GM19438 (cell line): ENCODE data around the gene RCOR2.

ENCODE experiments used
- ATAC-seq: cut with Tn5 transposase; IDR thresholded peaks from one replicate; pipeline ENCODE4 v1.9.1; 2021; ENCODE audit warnings: low read depth; ENCODE audit not compliant: unreplicated experiment

The RCOR2 gene

DNA sequence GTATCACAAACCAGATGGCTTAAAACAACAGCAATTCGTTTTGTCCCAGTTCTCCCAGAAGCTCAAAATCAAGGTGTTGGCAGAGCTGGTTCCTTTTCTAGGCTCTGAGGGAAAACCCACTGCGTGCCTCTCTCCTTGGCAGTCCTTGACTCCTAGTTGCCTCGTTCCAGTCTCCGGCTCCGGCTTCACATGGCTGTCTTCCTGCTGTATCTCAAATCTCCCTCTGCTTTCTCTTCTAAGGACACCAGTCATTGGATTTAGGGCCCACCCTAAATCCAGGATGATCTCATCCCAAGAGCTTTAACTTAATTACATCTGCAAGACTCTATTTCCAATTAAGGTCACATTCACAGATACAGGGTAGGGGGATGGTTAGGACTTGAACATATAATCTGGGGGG lies 12.7 kb upstream of the RCOR2 start:
- no peak for ATAC-seq

DNA sequence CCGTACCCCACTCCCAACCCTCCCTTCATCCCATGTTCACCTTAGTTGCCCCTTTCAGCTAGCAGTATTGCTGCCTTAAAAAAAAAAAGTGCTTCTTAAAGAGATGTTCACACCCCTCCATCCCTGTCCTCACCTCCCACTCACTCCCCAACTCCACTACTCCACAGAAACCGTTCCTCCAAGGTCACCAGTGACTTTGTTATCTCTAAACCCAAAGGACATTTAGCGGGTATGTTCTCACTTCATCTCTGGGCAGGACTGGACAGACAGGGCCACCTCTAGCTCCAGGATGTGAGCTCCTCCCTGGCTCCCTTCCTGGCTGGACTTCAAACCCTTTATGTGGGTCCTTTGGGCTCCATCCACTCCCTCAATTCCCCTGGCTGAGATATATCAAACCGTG lies 6.4 kb upstream of the RCOR2 start:
- no peak for ATAC-seq

DNA sequence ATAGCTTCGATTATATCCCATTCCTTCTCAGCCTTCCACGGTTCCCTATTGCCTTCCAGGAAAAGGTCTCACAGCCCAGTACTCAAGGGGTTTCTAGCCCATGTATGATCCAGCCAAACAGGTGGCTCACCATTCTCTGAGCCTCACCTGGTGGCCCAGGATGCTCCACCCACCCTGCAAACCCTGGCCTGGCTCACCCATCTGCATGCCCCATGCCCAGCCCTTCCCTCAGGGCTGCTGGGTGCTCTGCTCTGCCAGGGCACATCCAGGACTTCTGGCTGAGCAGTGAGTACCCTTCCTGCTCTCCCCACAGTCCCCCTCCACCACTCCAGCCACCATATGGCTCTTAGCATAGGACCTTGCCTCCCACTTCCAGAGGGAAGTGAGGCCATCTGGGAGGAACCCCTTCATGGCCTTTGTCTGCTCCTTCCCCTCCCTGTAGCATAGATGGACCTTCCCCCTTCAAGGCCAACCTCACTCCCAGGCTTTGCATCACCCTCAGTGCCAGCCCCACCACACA lies 5.8 kb upstream of the RCOR2 start:
- no peak for ATAC-seq

DNA sequence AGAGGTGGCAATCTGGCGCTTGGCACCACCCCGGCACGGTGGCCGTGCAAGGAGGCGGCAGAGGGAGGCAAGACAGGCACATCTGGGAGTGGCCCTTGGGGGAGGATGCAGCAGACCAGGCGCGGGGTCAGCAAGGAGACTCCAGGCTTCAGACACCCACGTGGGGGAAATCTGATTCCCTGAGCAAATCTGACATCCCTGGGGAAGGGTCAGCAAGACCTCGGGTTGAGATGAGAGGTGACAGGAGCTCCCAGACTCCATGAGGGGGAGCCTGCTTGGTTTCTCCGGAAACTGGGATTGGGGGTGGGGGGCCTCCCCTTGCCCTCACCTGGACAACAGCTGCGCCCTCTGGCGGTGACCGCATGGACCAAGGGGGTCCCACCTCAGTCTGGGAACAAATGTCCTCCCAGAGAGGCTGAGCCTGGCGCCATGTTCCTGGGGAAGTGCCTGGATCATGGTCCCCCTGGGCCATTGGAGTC lies 4.0 kb upstream of the RCOR2 start:
- ATAC-seq: no peak

DNA sequence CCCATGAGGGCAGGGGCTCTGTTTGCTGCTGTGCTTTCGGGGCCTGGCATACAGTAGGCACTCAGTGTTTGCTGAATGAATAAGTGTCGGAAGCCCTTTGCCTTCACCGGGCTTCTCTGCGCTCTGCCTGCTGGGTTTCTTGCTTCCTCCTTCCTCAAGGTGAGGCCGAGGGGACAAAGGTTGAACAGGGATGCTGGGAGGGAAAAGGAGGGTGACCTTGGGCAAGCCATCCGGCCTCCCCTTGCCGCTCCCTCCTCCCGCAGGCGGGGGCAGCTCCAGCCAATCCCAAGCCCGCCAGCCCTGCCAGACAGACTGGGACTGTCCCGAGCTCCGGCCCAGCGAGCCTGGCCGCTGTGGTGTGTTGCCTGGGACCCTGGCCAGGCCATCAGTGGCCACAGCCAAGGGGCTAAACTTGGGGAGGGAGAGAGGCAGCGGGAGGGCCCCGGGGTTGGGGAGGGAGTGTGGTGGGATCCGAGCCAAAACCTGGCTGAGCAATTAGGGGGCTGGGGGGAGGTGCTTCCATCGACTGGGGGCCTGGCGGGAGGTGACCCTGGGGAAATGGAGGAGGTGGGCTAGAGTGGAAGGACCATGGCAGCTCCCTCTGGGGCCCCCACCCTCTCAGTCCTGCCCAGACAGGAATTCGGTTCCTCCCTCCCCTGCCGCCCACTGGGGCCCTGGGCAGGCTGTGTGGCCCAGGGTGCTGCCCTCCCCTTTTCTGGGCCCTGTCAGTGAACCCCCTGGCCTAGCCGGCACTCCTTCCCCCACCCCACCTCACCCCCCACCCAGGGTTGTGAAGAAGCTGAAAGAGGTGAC lies 3.4 kb upstream of the RCOR2 start:
- no peak for ATAC-seq

DNA sequence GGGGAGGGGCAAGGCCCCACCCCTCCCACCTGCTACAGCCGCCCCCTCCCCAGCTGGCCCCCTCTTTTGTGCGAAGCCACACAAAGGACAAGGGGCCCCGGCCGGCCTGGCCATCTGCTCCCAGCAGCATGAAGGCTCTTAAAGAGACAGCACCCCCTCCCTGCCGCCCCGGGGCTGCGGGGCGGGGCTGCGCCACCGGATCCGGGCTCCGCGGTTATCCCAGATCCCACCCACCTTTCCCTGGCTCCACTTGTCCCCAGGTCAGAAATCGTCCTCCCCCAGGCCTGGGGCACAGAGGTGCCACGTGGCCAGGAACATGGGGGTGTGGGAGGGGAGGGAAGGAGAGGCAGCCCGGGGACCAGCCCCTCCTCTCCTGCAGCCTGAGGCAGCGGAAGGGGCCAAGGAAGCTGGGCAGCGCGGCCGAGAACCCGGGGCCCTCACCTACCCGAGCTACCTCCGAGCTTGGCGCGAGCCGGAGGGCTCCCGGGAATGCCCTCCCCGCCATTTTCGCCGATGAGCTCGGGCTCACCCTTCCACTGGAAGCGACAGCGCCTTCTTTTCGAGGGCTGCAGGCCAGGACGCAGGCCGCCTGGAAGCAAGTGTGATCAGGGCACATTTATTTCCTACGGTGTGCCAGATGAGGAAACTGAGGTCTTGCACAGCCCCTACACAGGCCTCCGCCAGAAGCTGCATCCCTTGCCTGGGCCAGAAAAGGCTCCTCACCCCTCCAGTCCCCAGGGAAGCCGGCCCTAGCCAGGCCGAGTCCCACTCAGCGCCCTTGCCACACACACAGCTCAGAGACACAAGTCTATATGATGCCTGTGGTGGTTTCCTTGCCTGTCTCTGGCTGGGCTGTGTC lies 2.5 kb upstream of the RCOR2 start:
- no peak for ATAC-seq

DNA sequence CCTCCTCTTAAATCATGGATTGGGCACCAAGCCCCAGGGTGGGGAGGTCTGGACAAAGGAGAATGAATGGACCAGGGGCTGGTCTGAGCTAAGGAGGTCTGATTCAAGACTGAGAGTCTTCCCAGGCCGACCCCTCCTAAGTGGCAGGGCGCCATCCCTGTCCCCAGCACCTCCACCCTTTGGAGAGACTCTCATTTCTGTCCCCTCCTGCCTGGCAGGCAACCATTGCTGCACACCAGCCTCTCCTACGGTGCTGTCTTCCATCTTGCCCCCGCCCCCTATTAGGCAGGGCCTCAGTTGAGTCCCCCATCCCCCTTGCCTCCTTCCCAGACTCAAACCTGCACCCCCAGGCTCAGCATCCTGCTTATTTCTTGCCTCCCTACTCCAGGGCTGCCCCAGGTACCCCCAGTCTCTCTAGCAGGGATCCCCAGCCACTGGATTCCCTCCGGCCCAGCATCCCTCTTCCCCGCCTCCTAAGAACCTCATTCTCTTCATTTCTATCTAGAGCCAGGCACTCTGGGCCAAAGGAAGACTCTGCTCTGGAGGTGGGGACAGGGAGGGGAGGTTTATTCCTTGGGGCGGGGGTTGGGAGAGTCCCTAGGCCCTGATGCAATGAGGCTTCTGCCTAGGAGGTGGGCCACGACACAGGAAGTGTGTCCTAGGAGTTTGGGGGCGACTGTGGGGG lies 1.7 kb upstream of the RCOR2 start:
- ATAC-seq: no peak

DNA sequence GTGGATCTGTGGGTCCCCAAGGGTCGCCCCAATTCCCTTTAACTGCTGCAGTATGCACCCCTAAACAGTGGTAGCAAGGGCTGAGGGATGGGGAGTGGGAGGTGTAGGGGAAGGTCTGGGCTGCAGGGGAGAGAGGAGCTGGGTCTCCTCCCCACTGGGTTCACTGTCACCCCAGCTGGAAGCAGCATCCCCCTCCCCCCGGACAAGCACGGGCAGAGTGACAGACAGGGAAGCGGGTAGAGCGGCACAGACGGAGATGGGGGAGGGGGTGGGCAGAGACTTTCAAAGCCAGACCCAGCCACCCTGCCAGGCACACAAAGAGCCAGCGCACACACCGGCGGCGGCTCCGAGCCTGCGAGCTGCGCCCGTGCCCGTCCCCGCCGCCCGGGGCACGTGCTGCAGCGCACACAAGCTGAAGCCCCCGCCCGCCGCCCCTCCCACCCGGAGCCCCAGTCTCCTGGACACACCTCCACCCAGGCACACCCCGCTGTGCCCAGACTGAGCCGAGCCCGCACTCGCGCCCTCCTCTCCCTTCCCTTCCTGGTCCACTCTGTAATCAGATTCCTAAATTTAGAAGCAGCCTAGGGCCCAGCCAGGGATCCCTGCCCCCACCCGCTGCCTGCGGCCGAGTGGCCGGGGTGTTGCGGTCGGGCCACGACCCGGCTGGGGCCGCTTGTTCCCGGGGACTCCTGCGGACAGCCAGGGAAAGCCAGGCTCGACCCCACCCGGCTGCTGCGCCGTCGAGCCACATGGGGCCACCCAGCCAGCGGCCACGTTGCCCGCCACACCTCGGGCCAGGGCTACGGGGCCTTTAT lies 935 bp upstream of the RCOR2 start:
- no peak for ATAC-seq

DNA sequence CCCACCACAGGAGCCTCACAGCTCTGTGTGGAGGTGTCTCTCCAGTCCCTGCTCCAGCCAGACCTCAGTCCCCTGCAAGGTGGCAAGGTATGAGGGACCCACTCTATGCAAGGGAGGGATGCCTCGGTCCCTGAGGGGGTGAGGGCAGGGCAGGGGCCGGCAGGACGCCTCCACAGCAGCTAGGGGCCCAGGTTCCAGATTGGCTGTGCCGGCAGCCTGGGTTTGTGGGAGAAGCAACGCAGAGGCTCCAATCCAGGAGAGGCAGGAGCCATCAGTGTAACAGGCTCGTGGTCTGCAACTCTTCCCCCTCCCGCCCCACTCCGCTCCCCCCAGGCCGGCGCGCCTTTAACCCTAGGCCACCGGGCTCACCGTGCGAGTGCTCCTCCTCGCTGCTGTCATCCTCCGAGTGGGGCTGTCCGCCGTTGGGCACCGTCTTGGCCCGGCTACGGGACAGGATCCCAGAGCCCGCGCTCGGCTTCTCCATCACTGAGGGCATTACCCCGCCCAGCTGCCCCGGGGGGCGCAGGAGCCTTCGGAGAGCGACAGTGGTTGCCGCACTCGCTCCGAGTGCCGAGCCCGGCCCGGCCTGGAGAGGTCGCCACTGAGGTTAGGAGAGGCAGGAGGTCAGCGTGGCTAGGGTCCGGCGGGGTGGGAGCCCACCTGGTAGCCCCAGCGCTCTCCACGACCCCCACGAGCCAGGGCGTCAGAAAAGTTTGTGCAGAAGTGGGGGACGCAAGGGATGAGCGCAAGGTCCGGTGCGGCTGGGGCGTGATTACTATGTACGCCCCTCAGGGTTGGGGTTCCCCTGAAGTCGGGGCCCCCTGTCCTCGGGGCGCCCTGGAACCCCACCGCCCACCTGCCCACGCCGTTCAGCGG lies 765 bp downstream of the RCOR2 start:
- ATAC-seq: no peak

DNA sequence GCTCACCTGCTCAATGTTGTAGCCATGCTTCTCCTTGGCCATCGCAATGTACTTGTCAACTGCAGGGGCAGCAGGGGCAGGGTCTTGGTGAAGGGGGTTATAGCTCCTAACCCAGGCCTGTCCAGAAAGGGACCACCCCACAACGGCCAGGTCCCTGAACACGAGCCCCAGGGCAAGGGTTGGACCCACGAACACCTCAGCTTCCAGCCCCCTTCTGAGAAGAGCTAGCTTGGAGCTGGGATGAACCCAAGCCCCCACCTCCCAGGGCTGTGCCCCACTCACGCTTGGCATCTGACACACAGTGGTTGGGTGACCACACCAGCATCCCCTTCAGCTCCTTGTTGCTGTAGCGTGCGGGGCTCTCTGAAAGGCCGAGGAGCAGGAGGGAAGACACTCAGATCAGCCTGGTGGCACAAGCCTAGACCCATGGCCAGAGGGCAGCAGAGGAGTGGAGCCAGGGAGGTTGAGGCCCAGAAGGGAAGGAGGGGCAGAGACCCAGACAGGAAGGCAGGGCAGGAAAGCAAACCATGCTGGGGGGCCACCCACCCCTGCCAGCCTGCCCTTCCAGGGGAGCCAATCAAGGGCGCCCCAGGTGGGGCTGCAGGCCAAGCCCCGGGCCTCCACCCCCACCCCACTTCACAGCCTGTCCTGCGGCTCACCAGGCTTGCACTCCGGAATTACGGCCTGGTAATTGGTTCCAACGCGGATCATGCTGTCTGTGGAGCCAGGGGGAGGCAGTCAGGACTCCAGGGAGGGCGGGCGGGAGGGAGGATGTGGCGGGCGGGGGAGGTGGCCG lies 1.9 kb downstream of the RCOR2 start:
- ATAC-seq: no peak

DNA sequence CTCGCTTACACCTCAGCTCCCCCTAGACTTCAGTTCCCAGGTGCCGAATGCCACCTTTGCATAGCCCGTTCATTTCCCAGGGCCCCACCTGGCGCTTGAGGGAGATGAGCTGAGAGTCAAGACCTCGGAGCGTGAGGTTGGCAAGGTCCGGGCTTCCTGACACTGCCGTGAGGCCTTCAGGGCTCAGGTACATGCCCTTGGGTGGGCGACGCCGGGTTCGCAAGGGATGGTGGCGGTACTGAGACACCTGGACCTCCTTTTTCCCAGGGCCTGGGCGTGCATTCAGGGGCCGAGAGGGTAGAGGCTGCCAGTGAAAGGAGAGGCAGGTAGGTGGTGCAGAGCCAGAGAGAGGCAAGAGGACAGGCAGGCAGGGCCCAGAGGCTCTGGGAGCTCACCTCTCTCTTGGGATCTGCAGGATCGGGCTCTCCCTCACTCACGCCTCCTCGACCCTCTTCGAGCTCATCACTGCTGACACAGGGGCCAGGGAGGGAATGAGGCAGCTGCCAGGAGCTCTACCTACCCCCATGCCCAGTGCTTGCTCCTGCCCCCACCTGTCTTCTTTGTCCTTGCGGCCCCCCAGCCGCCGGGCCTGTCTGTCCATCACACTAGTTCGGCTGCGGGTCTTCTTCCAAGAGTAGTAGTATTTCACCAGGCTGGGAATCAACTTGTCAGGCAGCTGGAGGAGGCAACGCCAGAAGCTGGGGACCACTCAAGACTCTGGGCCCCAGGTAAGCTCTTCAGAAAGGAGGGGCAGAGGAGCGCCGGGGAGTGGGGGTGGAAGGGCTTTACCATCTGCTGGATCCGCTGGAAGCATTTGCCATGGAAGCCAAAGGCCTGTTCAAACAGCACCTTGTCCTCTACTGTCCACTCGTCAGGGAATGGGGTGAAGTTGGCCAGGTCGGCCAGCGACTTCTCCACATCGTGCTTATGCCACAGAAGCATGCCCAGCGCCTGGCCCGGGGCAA lies 2.8 kb downstream of the RCOR2 start:
- no peak for ATAC-seq

DNA sequence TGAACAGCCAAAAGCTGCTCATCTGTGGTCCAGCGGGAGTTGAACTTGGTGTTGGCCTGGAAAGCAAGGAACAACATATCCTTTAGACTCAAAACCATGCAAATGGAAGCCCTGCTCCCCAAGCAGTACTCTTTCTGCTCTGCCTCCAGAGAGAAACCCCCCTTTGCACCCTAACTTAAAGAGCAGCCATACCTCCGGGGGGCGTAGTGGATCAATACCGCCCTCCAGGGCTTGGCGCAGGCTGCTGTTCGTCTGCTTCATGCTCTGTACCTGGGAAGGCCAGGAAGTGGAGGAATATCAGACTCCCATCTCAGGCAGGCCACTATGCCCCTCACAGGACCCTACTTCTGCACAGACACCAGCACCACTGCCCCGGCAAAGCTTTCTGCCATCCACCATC lies 4.3 kb downstream of the RCOR2 start:
- ATAC-seq: no peak

DNA sequence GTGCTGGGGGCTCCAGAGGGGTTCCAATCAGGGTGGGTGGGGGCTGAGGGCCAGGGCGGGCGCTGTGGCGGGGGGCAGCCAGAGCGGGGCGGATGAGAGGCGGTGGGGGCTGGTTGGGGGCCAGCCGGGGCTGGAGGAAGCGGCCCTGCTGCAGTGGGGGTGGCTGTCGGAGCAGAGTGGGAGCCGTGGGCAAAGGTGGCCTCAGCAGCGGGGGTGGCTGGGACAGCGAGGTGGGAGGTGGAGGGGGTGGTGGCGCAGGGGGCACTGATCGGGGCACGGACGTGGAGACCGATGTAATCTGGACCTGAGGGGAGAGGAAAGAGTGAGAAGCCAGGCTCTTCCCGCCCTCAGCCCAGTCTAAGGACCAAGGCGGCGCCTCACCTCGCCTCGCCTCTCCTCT lies 5.1 kb downstream of the RCOR2 start:
- no peak for ATAC-seq

DNA sequence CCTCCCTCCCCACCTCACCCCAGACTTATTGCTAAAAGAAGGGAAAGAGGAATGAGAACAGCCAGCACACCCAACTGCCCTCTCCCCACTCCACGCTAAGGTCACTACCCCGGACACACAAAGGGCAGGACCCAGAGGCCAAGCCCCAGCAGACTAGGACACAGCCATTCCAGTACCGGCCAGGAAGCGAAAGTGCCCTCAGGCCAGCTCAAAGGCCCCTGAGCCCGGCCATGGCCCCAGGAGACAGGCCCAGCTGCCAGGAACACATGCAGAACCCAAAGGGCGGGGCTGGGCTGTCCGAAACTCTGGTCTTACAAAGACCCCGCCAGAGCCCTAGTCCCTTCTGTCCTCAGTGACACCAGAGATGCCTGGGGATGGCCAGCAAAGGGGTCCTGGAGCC lies 5.5 kb downstream of the RCOR2 start:
- ATAC-seq: no peak

DNA sequence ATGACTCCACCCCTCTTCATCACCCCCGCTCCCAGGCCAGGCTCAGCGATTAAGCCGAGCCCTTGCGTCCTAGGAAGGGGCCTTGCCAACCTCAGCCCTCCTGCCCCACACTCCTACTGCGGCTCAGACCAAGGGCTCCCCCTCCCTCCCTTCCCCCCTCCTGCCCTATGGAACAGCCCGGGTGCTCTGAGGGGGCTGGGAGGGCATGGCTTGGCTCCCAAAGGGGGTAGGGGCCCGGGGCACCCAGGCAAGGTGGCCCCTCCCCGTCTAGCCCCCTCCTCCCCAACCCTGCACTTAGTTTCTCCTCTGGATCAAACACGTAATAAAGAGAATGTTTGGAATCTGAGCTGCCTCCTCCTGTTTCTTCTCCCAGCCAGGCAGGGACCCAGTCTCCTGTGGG lies 6.3 kb downstream of the RCOR2 start:
- no peak for ATAC-seq

DNA sequence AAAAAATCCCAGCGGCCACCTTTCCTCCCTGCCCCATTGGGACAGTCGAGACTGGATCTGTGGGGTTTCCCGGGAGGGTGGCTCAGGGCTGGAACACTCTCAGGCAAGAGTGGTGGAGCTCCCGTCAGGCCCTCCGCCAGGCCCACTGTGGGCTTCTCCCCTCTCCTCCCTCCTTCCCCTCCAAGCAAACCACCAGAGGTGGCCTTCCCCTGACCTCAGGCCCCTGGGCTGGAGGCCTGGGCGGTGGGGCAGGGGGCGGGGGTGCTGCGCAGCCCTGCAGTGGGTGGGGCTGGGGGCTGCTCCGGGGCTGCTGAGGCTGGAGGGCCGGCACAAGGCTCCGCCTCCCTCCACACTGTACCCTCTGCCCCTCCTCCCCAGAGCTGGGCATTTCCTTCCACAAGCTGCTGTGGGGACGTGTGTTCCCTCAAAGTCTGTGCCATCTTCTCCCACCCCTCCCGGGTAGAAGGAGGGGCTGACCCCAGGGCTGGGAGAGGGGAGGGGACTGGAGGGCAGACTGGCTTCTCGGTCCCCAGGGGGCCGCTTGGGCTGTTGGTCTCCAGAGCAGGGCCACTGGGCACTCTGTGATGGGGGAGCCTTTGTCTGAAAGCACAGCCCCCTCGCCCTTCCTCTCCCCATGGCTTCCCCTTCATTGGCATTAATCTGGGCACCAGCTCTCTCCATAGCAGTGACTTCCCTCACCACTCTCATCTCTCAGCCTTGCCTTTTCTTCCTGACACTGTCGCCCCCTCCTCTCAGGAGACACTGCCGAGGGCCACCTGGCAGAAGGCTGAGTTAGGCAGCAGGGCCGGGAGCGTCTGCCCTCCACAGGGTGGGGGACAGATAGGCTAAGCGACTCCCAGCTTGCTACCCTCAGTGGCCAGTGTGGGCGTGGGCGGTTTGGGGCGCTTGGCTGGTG lies 7.1 kb downstream of the RCOR2 start:
- ATAC-seq: no peak
